ENCODE measurements around the gene TRMT112. TPM values are rescaled to one million over a fixed set of nuclear protein-coding genes. Genes with fewer than 3 reads are reported as not detected.

The TRMT112 gene
- total and polyA plus RNA-seq, 4 donors, result 52.5 to 137 (median 131) TPM

GRCh38 chr11:64351136-64351631 is 33.8 kb upstream of the TRMT112 start:
- Histone ChIP-seq H3K9me3 (ENCODE audit: control insufficient read depth in 4 of 4, low read length in 3 of 4) (no peaks in the 10 kb centered on the region), H3K9ac (ENCODE audit: low read depth in 1 of 2, low read length in 2 of 2) (no peak overlapping the region), H3K27ac (ENCODE audit: low read depth in 1 of 2, low read length in 2 of 2) (no peak overlapping the region), H3K27me3 (ENCODE audit: control insufficient read depth in 4 of 4, insufficient read depth in 4 of 4, low read length in 3 of 4) (no peaks in the 10 kb centered on the region), H3K4me1 (ENCODE audit: control insufficient read depth in 4 of 4, insufficient read depth in 4 of 4, low read length in 3 of 4) (peaks cover 0 to 17% (median 9%) of the 10 kb centered on the region in 4 donors), H3K4me3 (ENCODE audit: low read depth in 1 of 3, low read length in 3 of 3) (no peak overlapping the region), H3K36me3 (ENCODE audit: control insufficient read depth in 4 of 4, insufficient read depth in 3 of 4, low read depth in 1 of 4, low read length in 3 of 4) (no peaks in the 10 kb centered on the region)
- no peak for DNase-seq (ENCODE audit: low spot score)
- 95% methylated on average over 18 of the region's 18 CpGs for WGBS
- TF ChIP-seq GABPA (IDR thresholded peaks at IDR 0.05 in 1 of 2, conservative IDR thresholded peaks at IDR 0.05 in 1 of 2), result no peak
- no peak for TF ChIP-seq TAF1 (conservative IDR thresholded peaks at IDR 0.05)
- TF ChIP-seq, protein P1, sequence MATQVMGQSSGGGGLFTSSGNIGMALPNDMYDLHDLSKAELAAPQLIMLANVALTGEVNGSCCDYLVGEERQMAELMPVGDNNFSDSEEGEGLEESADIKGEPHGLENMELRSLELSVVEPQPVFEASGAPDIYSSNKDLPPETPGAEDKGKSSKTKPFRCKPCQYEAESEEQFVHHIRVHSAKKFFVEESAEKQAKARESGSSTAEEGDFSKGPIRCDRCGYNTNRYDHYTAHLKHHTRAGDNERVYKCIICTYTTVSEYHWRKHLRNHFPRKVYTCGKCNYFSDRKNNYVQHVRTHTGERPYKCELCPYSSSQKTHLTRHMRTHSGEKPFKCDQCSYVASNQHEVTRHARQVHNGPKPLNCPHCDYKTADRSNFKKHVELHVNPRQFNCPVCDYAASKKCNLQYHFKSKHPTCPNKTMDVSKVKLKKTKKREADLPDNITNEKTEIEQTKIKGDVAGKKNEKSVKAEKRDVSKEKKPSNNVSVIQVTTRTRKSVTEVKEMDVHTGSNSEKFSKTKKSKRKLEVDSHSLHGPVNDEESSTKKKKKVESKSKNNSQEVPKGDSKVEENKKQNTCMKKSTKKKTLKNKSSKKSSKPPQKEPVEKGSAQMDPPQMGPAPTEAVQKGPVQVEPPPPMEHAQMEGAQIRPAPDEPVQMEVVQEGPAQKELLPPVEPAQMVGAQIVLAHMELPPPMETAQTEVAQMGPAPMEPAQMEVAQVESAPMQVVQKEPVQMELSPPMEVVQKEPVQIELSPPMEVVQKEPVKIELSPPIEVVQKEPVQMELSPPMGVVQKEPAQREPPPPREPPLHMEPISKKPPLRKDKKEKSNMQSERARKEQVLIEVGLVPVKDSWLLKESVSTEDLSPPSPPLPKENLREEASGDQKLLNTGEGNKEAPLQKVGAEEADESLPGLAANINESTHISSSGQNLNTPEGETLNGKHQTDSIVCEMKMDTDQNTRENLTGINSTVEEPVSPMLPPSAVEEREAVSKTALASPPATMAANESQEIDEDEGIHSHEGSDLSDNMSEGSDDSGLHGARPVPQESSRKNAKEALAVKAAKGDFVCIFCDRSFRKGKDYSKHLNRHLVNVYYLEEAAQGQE (IDR thresholded peaks at IDR 0.05), result no peak
- TF ChIP-seq RAD21 (IDR thresholded peaks at IDR 0.05), result no peak
- TF ChIP-seq JUND (IDR thresholded peaks at IDR 0.05), result no peak
- TF ChIP-seq HNF4G (IDR thresholded peaks at IDR 0.05), result no peak
- TF ChIP-seq MAX (IDR thresholded peaks at IDR 0.05), result no peak
- TF ChIP-seq, protein P2, sequence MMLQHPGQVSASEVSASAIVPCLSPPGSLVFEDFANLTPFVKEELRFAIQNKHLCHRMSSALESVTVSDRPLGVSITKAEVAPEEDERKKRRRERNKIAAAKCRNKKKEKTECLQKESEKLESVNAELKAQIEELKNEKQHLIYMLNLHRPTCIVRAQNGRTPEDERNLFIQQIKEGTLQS (IDR thresholded peaks at IDR 0.05), result no peak
- TF ChIP-seq YY1 (IDR thresholded peaks at IDR 0.05), result no peak

- no peak overlapping the region for H3K27ac ChIP-seq (ENCODE audit: low read depth in 1 of 2, low read length in 2 of 2)
- no peaks in the 10 kb centered on the region for H3K36me3 ChIP-seq (ENCODE audit: control insufficient read depth in 4 of 4, insufficient read depth in 3 of 4, low read depth in 1 of 4, low read length in 3 of 4)
- H3K4me1 ChIP-seq (ENCODE audit: control insufficient read depth in 4 of 4, insufficient read depth in 4 of 4, low read length in 3 of 4), result peaks cover 0 to 8% (median 4%) of the 10 kb centered on the region in 4 donors
- WGBS, result 93% methylated on average over 11 of the region's 11 CpGs
- H3K27me3 ChIP-seq (ENCODE audit: control insufficient read depth in 4 of 4, insufficient read depth in 4 of 4, low read length in 3 of 4), result no peaks in the 10 kb centered on the region
- DNase-seq (ENCODE audit: low spot score), result no peak
- H3K9me3 ChIP-seq (ENCODE audit: control insufficient read depth in 4 of 4, low read length in 3 of 4), result no peaks in the 10 kb centered on the region
- no peak overlapping the region for H3K9ac ChIP-seq (ENCODE audit: low read depth in 1 of 2, low read length in 2 of 2)
- TF ChIP-seq RAD21 (IDR thresholded peaks at IDR 0.05), result no peak
- no peak for TF ChIP-seq EGR1 (IDR thresholded peaks at IDR 0.05; ENCODE audit: low read depth in 2 of 2)
- TF ChIP-seq GABPA (IDR thresholded peaks at IDR 0.05 in 1 of 2, conservative IDR thresholded peaks at IDR 0.05 in 1 of 2), result no peak
- TF ChIP-seq MAX (IDR thresholded peaks at IDR 0.05), result no peak
- H3K4me3 ChIP-seq (ENCODE audit: low read depth in 1 of 3, low read length in 3 of 3), result no peak overlapping the region
Observed at GRCh38 chr11:64349404-64349803, 32.0 kb upstream of the TRMT112 start.

GRCh38 chr11:64349025-64349387 is 31.6 kb upstream of the TRMT112 start:
- Histone ChIP-seq H3K4me1 (ENCODE audit: control insufficient read depth in 4 of 4, insufficient read depth in 4 of 4, low read length in 3 of 4) (peaks cover 0 to 7% (median 3%) of the 10 kb centered on the region in 4 donors), H3K27me3 (ENCODE audit: control insufficient read depth in 4 of 4, insufficient read depth in 4 of 4, low read length in 3 of 4) (no peaks in the 10 kb centered on the region), H3K27ac (ENCODE audit: low read depth in 1 of 2, low read length in 2 of 2) (no peak overlapping the region), H3K9ac (ENCODE audit: low read depth in 1 of 2, low read length in 2 of 2) (no peak overlapping the region), H3K9me3 (ENCODE audit: control insufficient read depth in 4 of 4, low read length in 3 of 4) (no peaks in the 10 kb centered on the region), H3K4me3 (ENCODE audit: low read depth in 1 of 3, low read length in 3 of 3) (no peak overlapping the region), H3K36me3 (ENCODE audit: control insufficient read depth in 4 of 4, insufficient read depth in 3 of 4, low read depth in 1 of 4, low read length in 3 of 4) (no peaks in the 10 kb centered on the region)
- TF ChIP-seq SP1 (IDR thresholded peaks at IDR 0.05), result no peak
- no peak for TF ChIP-seq EGR1 (IDR thresholded peaks at IDR 0.05; ENCODE audit: low read depth in 2 of 2)
- TF ChIP-seq YY1 (IDR thresholded peaks at IDR 0.05), result no peak
- TF ChIP-seq, protein P1 (IDR thresholded peaks at IDR 0.05), result no peak
- no peak for TF ChIP-seq FOXA2 (IDR thresholded peaks at IDR 0.05)
- TF ChIP-seq HNF4A (conservative IDR thresholded peaks at IDR 0.05), result no peak
- TF ChIP-seq HNF4G (IDR thresholded peaks at IDR 0.05), result no peak
- no peak for TF ChIP-seq RXRA (IDR thresholded peaks at IDR 0.05)
- TF ChIP-seq, protein P3, sequence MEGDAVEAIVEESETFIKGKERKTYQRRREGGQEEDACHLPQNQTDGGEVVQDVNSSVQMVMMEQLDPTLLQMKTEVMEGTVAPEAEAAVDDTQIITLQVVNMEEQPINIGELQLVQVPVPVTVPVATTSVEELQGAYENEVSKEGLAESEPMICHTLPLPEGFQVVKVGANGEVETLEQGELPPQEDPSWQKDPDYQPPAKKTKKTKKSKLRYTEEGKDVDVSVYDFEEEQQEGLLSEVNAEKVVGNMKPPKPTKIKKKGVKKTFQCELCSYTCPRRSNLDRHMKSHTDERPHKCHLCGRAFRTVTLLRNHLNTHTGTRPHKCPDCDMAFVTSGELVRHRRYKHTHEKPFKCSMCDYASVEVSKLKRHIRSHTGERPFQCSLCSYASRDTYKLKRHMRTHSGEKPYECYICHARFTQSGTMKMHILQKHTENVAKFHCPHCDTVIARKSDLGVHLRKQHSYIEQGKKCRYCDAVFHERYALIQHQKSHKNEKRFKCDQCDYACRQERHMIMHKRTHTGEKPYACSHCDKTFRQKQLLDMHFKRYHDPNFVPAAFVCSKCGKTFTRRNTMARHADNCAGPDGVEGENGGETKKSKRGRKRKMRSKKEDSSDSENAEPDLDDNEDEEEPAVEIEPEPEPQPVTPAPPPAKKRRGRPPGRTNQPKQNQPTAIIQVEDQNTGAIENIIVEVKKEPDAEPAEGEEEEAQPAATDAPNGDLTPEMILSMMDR (IDR thresholded peaks at IDR 0.05; ENCODE audit: low read depth, low read length, missing input control), result no peak
- no peak for TF ChIP-seq GABPA (IDR thresholded peaks at IDR 0.05 in 1 of 2, conservative IDR thresholded peaks at IDR 0.05 in 1 of 2)
- TF ChIP-seq TAF1 (conservative IDR thresholded peaks at IDR 0.05), result no peak
- TF ChIP-seq JUND (IDR thresholded peaks at IDR 0.05), result no peak
- no peak for TF ChIP-seq FOXA1 (IDR thresholded peaks at IDR 0.05)
- no peak for TF ChIP-seq RAD21 (IDR thresholded peaks at IDR 0.05)
- 94% methylated on average over 7 of the region's 7 CpGs for WGBS
- DNase-seq (ENCODE audit: low spot score), result no peak

Measured in liver (tissue), 9 donors.